Panc1 (cell line): Measurements from ENCODE around the gene MAPKAP1.

ENCODE experiments used
- POLR2AphosphoS5 ChIP-seq: IDR thresholded peaks from 2 replicates; pipeline ENCODE4 v1.6.1; 2012; ENCODE audit warnings: mild to moderate bottlenecking, low read depth, low read length, moderate library complexity
- SIN3A ChIP-seq: IDR thresholded peaks from 2 replicates; pipeline ENCODE4 v1.6.1; 2012; ENCODE audit warnings: low read depth, mild to moderate bottlenecking, low read length, moderate library complexity, borderline replicate concordance; ENCODE audit not compliant: insufficient read depth
- TCF7L2 ChIP-seq: IDR thresholded peaks from 2 replicates; pipeline ENCODE4 v1.6.1; 2011; ENCODE audit warnings: mild to moderate bottlenecking, low read depth, low read length, inconsistent platforms
- TF ChIP-seq, protein P1 (sequence below): fragments of 450-650 bp; IDR thresholded peaks from 2 replicates; pipeline ENCODE4 v1.5.1; 2017; ENCODE audit warnings: mild to moderate bottlenecking
- TF ChIP-seq, protein P2 (sequence below), 2 experiments: IDR thresholded peaks; 2 replicates each; pipeline ENCODE4 v1.6.1; 2011 to 2012; ENCODE audit warnings: low read depth in 2 of 2, control low read depth in 1 of 2, low read length in 1 of 2, mild to moderate bottlenecking in 1 of 2, moderate library complexity in 1 of 2; ENCODE audit not compliant: insufficient read depth in 1 of 2

DNA sequence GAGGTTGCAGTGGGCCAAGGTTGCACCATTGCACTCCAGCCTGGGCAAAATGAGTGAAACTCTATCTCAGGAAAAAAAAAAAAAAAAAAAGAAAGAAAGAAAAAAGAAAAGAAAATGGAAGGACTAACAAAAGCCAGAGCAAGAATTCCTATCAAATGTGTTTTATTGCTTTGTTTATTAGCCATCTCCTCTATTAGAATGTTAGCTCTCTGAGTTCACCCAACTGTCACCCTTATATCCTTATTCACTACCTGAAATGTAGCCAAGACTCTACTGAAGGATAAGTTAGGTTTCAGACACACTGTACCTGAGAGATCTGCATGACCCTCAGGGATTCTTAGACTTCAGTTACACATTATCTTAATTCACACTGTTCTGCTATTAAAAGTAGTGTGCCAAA, 177.9 kb downstream of the MAPKAP1 start:
- TF ChIP-seq, protein P1, sequence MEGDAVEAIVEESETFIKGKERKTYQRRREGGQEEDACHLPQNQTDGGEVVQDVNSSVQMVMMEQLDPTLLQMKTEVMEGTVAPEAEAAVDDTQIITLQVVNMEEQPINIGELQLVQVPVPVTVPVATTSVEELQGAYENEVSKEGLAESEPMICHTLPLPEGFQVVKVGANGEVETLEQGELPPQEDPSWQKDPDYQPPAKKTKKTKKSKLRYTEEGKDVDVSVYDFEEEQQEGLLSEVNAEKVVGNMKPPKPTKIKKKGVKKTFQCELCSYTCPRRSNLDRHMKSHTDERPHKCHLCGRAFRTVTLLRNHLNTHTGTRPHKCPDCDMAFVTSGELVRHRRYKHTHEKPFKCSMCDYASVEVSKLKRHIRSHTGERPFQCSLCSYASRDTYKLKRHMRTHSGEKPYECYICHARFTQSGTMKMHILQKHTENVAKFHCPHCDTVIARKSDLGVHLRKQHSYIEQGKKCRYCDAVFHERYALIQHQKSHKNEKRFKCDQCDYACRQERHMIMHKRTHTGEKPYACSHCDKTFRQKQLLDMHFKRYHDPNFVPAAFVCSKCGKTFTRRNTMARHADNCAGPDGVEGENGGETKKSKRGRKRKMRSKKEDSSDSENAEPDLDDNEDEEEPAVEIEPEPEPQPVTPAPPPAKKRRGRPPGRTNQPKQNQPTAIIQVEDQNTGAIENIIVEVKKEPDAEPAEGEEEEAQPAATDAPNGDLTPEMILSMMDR: no peak
- TF ChIP-seq POLR2AphosphoS5: no peak
- no peak for TF ChIP-seq SIN3A
- TF ChIP-seq, protein P2, sequence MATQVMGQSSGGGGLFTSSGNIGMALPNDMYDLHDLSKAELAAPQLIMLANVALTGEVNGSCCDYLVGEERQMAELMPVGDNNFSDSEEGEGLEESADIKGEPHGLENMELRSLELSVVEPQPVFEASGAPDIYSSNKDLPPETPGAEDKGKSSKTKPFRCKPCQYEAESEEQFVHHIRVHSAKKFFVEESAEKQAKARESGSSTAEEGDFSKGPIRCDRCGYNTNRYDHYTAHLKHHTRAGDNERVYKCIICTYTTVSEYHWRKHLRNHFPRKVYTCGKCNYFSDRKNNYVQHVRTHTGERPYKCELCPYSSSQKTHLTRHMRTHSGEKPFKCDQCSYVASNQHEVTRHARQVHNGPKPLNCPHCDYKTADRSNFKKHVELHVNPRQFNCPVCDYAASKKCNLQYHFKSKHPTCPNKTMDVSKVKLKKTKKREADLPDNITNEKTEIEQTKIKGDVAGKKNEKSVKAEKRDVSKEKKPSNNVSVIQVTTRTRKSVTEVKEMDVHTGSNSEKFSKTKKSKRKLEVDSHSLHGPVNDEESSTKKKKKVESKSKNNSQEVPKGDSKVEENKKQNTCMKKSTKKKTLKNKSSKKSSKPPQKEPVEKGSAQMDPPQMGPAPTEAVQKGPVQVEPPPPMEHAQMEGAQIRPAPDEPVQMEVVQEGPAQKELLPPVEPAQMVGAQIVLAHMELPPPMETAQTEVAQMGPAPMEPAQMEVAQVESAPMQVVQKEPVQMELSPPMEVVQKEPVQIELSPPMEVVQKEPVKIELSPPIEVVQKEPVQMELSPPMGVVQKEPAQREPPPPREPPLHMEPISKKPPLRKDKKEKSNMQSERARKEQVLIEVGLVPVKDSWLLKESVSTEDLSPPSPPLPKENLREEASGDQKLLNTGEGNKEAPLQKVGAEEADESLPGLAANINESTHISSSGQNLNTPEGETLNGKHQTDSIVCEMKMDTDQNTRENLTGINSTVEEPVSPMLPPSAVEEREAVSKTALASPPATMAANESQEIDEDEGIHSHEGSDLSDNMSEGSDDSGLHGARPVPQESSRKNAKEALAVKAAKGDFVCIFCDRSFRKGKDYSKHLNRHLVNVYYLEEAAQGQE (IDR thresholded peaks at IDR 0.05; ENCODE audit: insufficient read depth in 1 of 2, low read depth in 2 of 2, low read length in 1 of 2): no peak
- TF ChIP-seq TCF7L2: no peak
